ENCODE measurements around the gene MCF2L. TPM values are rescaled to one million over a fixed set of nuclear protein-coding genes. Genes with fewer than 3 reads are reported as not detected.

The MCF2L gene
- total and polyA plus RNA-seq, 4 donors, result 46.3 to 136 (median 92.0) TPM

DNA sequence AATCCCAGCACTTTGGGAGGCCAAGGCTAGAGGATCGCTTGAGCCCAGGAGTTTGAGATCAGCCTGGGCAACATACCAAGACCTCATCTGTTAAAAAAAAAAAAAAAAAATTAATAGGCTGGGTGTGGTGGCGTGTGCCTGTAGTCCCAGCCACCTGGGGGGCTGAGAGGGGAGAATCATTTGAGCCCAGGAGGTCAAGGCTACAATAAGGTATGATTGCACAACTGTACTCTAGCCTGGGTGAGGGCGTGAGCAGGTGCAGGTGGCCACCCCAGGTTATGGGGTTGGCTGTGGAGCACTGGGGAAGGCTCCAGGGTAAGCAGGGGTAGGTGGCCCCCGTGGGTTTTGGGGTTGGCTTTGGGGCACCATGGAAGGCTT lies 33.9 kb downstream of the MCF2L start:
- H3K4me3 ChIP-seq (ENCODE audit: low read depth, low read length), result no peak overlapping the region

GRCh38 chr13:113004126-113004525 lies 35.1 kb downstream of the MCF2L start:
- WGBS (ENCODE audit: insufficient coverage), result 91% methylated on average over 14 of the region's 14 CpGs
- H3K9me3 ChIP-seq (ENCODE audit: control insufficient read depth, insufficient read depth, low read length), result no peaks in the 10 kb centered on the region

More for the DNA sequence above, 33.9 kb downstream of the MCF2L start:
- no peak for DNase-seq (ENCODE audit: low read depth in 4 of 6, low spot score in 6 of 6)
- peaks cover 53% of the 10 kb centered on the region for H3K36me3 ChIP-seq (ENCODE audit: control insufficient read depth, insufficient read depth, low read length)
- H3K27me3 ChIP-seq (ENCODE audit: control insufficient read depth, insufficient read depth, low read length), result no peaks in the 10 kb centered on the region
- H3K27ac ChIP-seq (ENCODE audit: low read depth, low read length), result no peak overlapping the region
- 95% methylated on average over 3 of the region's 4 CpGs for WGBS (ENCODE audit: insufficient coverage)
- H3K4me1 ChIP-seq (ENCODE audit: control insufficient read depth, insufficient read depth, low read length), result peaks cover 73% of the 10 kb centered on the region
- no peaks in the 10 kb centered on the region for H3K9me3 ChIP-seq (ENCODE audit: control insufficient read depth, insufficient read depth, low read length)

DNA sequence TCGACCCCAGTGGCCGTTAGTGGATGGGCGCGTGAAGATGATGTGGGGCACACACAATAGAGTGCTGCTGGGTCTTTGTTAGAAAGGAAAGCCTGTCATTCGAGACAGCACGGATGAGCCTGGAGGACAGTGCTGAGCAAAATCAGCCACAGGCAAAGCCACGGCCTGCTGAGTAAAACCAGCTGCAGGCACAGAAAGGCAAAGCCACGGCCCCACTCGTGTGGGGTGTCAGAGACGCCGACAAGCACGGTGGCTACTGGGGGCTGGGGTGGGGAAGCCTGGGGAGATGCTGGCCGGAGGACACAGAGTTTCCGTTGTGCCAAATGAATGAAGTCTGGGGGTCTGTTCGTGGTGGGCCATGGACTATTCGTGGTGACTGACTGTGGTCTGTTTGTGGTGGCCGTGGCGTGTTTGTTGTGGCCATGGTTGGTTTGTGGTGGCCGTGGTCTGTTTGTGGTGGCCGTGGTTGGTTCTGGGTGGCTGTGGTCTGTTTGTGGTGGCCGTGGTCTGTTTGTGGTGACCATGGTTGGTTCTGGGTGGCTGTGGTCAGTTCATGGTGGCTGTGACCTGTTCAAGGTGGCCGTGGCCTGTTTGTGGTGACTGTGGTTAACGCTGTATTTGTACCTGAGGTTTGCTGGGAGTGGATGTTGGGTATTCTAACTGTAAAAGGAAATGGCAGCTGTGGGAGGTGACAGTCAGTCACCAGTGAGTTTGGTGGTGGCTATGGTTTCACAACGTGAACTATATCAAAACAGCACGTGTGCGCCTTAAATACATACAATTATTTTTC lies 36.3 kb downstream of the MCF2L start:
- 92% methylated on average over 23 of the region's 26 CpGs for WGBS (ENCODE audit: insufficient coverage)
- Histone ChIP-seq H3K4me3 (ENCODE audit: low read depth, low read length) (no peak overlapping the region), H3K4me1 (ENCODE audit: control insufficient read depth, insufficient read depth, low read length) (peaks cover 68% of the 10 kb centered on the region), H3K36me3 (ENCODE audit: control insufficient read depth, insufficient read depth, low read length) (peaks cover 49% of the 10 kb centered on the region), H3K27ac (ENCODE audit: low read depth, low read length) (no peak overlapping the region), H3K9me3 (ENCODE audit: control insufficient read depth, insufficient read depth, low read length) (no peaks in the 10 kb centered on the region), H3K27me3 (ENCODE audit: control insufficient read depth, insufficient read depth, low read length) (no peaks in the 10 kb centered on the region)
- no peak for DNase-seq (ENCODE audit: low read depth in 4 of 6, low spot score in 6 of 6)

More at GRCh38 chr13:113004126-113004525, 35.1 kb downstream of the MCF2L start:
- H3K4me1 ChIP-seq (ENCODE audit: control insufficient read depth, insufficient read depth, low read length), result peaks cover 68% of the 10 kb centered on the region
- no peak overlapping the region for H3K27ac ChIP-seq (ENCODE audit: low read depth, low read length)
- no peaks in the 10 kb centered on the region for H3K27me3 ChIP-seq (ENCODE audit: control insufficient read depth, insufficient read depth, low read length)
- peaks cover 53% of the 10 kb centered on the region for H3K36me3 ChIP-seq (ENCODE audit: control insufficient read depth, insufficient read depth, low read length)
- DNase-seq (ENCODE audit: low read depth in 4 of 6, low spot score in 6 of 6), result no peak
- H3K4me3 ChIP-seq (ENCODE audit: low read depth, low read length), result no peak overlapping the region

DNA sequence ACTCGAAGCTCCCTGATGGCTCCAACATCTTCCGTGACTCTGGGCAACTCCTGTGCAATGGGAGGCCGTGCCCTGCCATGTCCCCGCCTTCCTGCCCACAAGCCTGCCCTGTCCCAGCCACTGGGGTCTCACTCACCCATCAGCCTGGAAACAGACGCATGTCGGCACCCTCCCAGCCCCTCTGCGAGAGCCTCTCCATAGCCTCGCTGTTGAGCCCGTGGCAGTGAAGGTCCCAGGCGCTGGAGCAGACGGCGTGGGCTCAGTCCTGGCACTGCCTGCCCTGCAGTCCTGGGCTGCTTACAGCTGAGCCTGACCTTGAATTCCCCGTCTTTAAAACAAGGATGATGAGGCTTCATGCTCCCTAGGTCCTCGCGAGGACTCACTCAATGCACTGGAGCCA lies 37.0 kb downstream of the MCF2L start:
- no peak overlapping the region for H3K27ac ChIP-seq (ENCODE audit: low read depth, low read length)

GRCh38 chr13:113006660-113007059 lies 37.6 kb downstream of the MCF2L start:
- H3K27ac ChIP-seq (ENCODE audit: low read depth, low read length), result no peak overlapping the region
- no peaks in the 10 kb centered on the region for H3K9me3 ChIP-seq (ENCODE audit: control insufficient read depth, insufficient read depth, low read length)
- H3K36me3 ChIP-seq (ENCODE audit: control insufficient read depth, insufficient read depth, low read length), result peaks cover 54% of the 10 kb centered on the region
- H3K27me3 ChIP-seq (ENCODE audit: control insufficient read depth, insufficient read depth, low read length), result no peaks in the 10 kb centered on the region
- WGBS (ENCODE audit: insufficient coverage), result 85% methylated on average over 16 of the region's 16 CpGs
- no peak for DNase-seq (ENCODE audit: low read depth in 4 of 6, low spot score in 6 of 6)
- peaks cover 60% of the 10 kb centered on the region for H3K4me1 ChIP-seq (ENCODE audit: control insufficient read depth, insufficient read depth, low read length)
- H3K4me3 ChIP-seq (ENCODE audit: low read depth, low read length), result no peak overlapping the region

More for the DNA sequence above, 37.0 kb downstream of the MCF2L start:
- Histone ChIP-seq H3K9me3 (ENCODE audit: control insufficient read depth, insufficient read depth, low read length) (no peaks in the 10 kb centered on the region), H3K4me3 (ENCODE audit: low read depth, low read length) (no peak overlapping the region), H3K36me3 (ENCODE audit: control insufficient read depth, insufficient read depth, low read length) (peaks cover 54% of the 10 kb centered on the region), H3K27me3 (ENCODE audit: control insufficient read depth, insufficient read depth, low read length) (no peaks in the 10 kb centered on the region), H3K4me1 (ENCODE audit: control insufficient read depth, insufficient read depth, low read length) (peaks cover 66% of the 10 kb centered on the region)
- 90% methylated on average over 15 of the region's 15 CpGs for WGBS (ENCODE audit: insufficient coverage)
- DNase-seq (ENCODE audit: low read depth in 4 of 6, low spot score in 6 of 6), result no peak

GRCh38 chr13:113008851-113009250 lies 39.8 kb downstream of the MCF2L start:
- Histone ChIP-seq H3K27ac (ENCODE audit: low read depth, low read length) (no peak overlapping the region), H3K4me3 (ENCODE audit: low read depth, low read length) (no peak overlapping the region)

GRCh38 chr13:113009743-113010509 lies 40.9 kb downstream of the MCF2L start:
- H3K4me1 ChIP-seq (ENCODE audit: control insufficient read depth, insufficient read depth, low read length), result peaks cover 33% of the 10 kb centered on the region
- 41% methylated on average over 8 of the region's 17 CpGs for WGBS (ENCODE audit: insufficient coverage)
- peaks cover 57% of the 10 kb centered on the region for H3K36me3 ChIP-seq (ENCODE audit: control insufficient read depth, insufficient read depth, low read length)
- no peak overlapping the region for H3K27ac ChIP-seq (ENCODE audit: low read depth, low read length)
- DNase-seq (ENCODE audit: low read depth in 4 of 6, low spot score in 6 of 6), result peak in 1 of 6 donors; percentile 40
- no peaks in the 10 kb centered on the region for H3K9me3 ChIP-seq (ENCODE audit: control insufficient read depth, insufficient read depth, low read length)
- H3K4me3 ChIP-seq (ENCODE audit: low read depth, low read length), result no peak overlapping the region
- no peaks in the 10 kb centered on the region for H3K27me3 ChIP-seq (ENCODE audit: control insufficient read depth, insufficient read depth, low read length)

More at GRCh38 chr13:113008851-113009250, 39.8 kb downstream of the MCF2L start:
- no peaks in the 10 kb centered on the region for H3K27me3 ChIP-seq (ENCODE audit: control insufficient read depth, insufficient read depth, low read length)
- no peaks in the 10 kb centered on the region for H3K9me3 ChIP-seq (ENCODE audit: control insufficient read depth, insufficient read depth, low read length)
- peaks cover 39% of the 10 kb centered on the region for H3K4me1 ChIP-seq (ENCODE audit: control insufficient read depth, insufficient read depth, low read length)
- DNase-seq (ENCODE audit: low read depth in 4 of 6, low spot score in 6 of 6), result no peak
- H3K36me3 ChIP-seq (ENCODE audit: control insufficient read depth, insufficient read depth, low read length), result peaks cover 59% of the 10 kb centered on the region
- WGBS (ENCODE audit: insufficient coverage), result 80% methylated on average over 25 of the region's 33 CpGs

GRCh38 chr13:113010510-113010865 lies 41.5 kb downstream of the MCF2L start:
- Histone ChIP-seq H3K4me1 (ENCODE audit: control insufficient read depth, insufficient read depth, low read length) (peaks cover 33% of the 10 kb centered on the region), H3K4me3 (ENCODE audit: low read depth, low read length) (no peak overlapping the region), H3K36me3 (ENCODE audit: control insufficient read depth, insufficient read depth, low read length) (peaks cover 57% of the 10 kb centered on the region), H3K27me3 (ENCODE audit: control insufficient read depth, insufficient read depth, low read length) (no peaks in the 10 kb centered on the region), H3K9me3 (ENCODE audit: control insufficient read depth, insufficient read depth, low read length) (no peaks in the 10 kb centered on the region), H3K27ac (ENCODE audit: low read depth, low read length) (no peak overlapping the region)
- DNase-seq (ENCODE audit: low read depth in 4 of 6, low spot score in 6 of 6), result no peak
- 78% methylated on average over 9 of the region's 12 CpGs for WGBS (ENCODE audit: insufficient coverage)

DNA sequence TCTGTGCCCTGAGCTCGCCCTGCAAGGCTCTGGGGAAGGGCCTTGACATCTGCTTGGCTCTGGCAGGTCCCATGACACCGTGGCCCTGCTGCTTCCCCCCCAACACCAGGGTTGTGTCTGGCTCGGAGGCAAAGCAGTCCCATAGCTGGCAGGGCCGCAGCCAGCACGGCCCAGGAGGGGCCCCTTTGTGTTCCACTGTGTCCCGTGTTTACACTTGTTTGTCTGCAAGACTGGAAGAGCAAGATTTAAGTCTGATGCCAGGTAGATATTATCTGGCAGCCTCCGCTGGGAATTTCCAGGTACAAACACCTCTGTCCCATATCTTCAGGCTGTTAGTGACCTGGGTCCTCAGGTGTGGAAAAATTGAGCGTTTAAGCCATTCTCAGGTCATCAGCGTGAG lies 44.3 kb downstream of the MCF2L start:
- 80% methylated on average over 9 of the region's 9 CpGs for WGBS (ENCODE audit: insufficient coverage)
- no peaks in the 10 kb centered on the region for H3K27me3 ChIP-seq (ENCODE audit: control insufficient read depth, insufficient read depth, low read length)
- H3K27ac ChIP-seq (ENCODE audit: low read depth, low read length), result no peak overlapping the region
- no peak for DNase-seq (ENCODE audit: low read depth in 4 of 6, low spot score in 6 of 6)
- peaks cover 24% of the 10 kb centered on the region for H3K4me1 ChIP-seq (ENCODE audit: control insufficient read depth, insufficient read depth, low read length)
- H3K4me3 ChIP-seq (ENCODE audit: low read depth, low read length), result no peak overlapping the region
- H3K36me3 ChIP-seq (ENCODE audit: control insufficient read depth, insufficient read depth, low read length), result peaks cover 65% of the 10 kb centered on the region
- H3K9me3 ChIP-seq (ENCODE audit: control insufficient read depth, insufficient read depth, low read length), result no peaks in the 10 kb centered on the region
